B cell (primary cell): ENCODE measurements around the gene ZDHHC12. TPM values are rescaled to one million over a fixed set of nuclear protein-coding genes. Genes with fewer than 3 reads are reported as not detected.
"Not testable (repeated sequence)": the region's sequence is repeated elsewhere in the genome, so short reads cannot be mapped to it uniquely, and the experiment has no call there.

Experiments used
- ATAC-seq: fragments of 200-7000 bp; cut with Tn5 transposase; one replicate; pipeline ENCODE4 v1.10.0; 2021; ENCODE audit warnings: low read depth, mild to moderate bottlenecking, moderate number of reproducible peaks, moderate library complexity
- CTCF ChIA-PET: fragments of 350-600 bp; sonication (Branson Sonifier 250); formaldehyde crosslinking; loops from one replicate; lab custom pipeline; 2021; ENCODE audit warnings: antibody characterized with exemption, inconsistent platforms; lab: Charles Lee
- POLR2A ChIA-PET: fragments of 350-600 bp; sonication (Branson Sonifier 250); formaldehyde crosslinking; loops from one replicate; lab custom pipeline; 2021; ENCODE audit warnings: antibody characterized with exemption; lab: Charles Lee
- DNase-seq: peaks from one replicate; pipeline ENCODE4 v3.0.0; 2013
- H2AFZ ChIP-seq: 2 replicates; pipeline ENCODE4 v1.6.1; 2012; ENCODE audit warnings: mild to moderate bottlenecking, low read depth, low read length; ENCODE audit not compliant: insufficient read depth, poor library complexity, severe bottlenecking
- H3K27ac ChIP-seq, 2 donors: 1 replicate in 1 of 2; 2 replicates in 1 of 2; pipeline ENCODE4 v1.5.1; 2012 to 2013; ENCODE audit warnings: low read length in 2 of 2, mild to moderate bottlenecking in 2 of 2, moderate library complexity in 1 of 2
- H3K27me3 ChIP-seq, 4 experiments: fragments of 200-600 bp in 1 of 4; sonication (generic) in 1 of 4; replicated peaks in 1 of 4; 1 replicate in 2 of 4; 2 replicates in 2 of 4; pipeline versions ENCODE4 v1.6.1 to v1.7.0; 2013 to 2016; ENCODE audit warnings: low read length in 3 of 4, mild to moderate bottlenecking in 2 of 4, mixed read lengths in 1 of 4, moderate library complexity in 1 of 4; ENCODE audit not compliant: insufficient read depth in 4 of 4, control insufficient read depth in 3 of 4; ENCODE audit errors: control extremely low read depth in 1 of 4
- H3K36me3 ChIP-seq, 2 experiments: replicated peaks in 1 of 2; 1 replicate in 1 of 2; 2 replicates in 1 of 2; pipeline versions ENCODE4 v1.6.1 to v1.7.1; 2013; ENCODE audit warnings: low read length in 1 of 2; ENCODE audit not compliant: insufficient read depth in 2 of 2, control insufficient read depth in 1 of 2; ENCODE audit errors: control extremely low read depth in 1 of 2, extremely low read depth in 1 of 2
- H3K4me1 ChIP-seq, 2 donors: fragments of 200-600 bp in 1 of 2; sonication (generic) in 1 of 2; 1 replicate in 1 of 2; 2 replicates in 1 of 2; pipeline versions ENCODE4 v1.5.1 to v1.6.1; 2013 to 2017; ENCODE audit warnings: low read length in 2 of 2; ENCODE audit not compliant: control insufficient read depth in 2 of 2, insufficient read depth in 2 of 2
- H3K4me2 ChIP-seq: replicated peaks from 2 replicates; pipeline ENCODE3; 2012; ENCODE audit warnings: mild to moderate bottlenecking, low read depth, low read length; ENCODE audit not compliant: poor library complexity, severe bottlenecking
- H3K4me3 ChIP-seq, 5 experiments: fragments of 200-600 bp in 1 of 5; sonication (generic) in 1 of 5; 1 replicate in 3 of 5; 2 replicates in 2 of 5; pipeline versions ENCODE4 v1.5.1 to v1.7.0; 2011 to 2016; ENCODE audit warnings: low read length in 4 of 5, mild to moderate bottlenecking in 4 of 5, low read depth in 2 of 5, control low read depth in 1 of 5, moderate library complexity in 1 of 5; ENCODE audit not compliant: insufficient read depth in 1 of 5; ENCODE audit errors: control extremely low read depth in 1 of 5, extremely low read depth in 1 of 5
- H3K79me2 ChIP-seq: fragments of 200-600 bp; sonication (generic); one replicate; pipeline ENCODE4 v1.6.0; 2016; ENCODE audit warnings: low read length; ENCODE audit not compliant: control insufficient read depth, insufficient read depth
- H3K9ac ChIP-seq: fragments of 200-600 bp; sonication (generic); 2 replicates; pipeline ENCODE4 v1.6.1; 2017; ENCODE audit warnings: mild to moderate bottlenecking, low read length, moderate library complexity
- H3K9me3 ChIP-seq, 3 donors: one replicate each; pipeline versions ENCODE4 v1.6.1 to v1.7.1; 2013; ENCODE audit warnings: low read length in 2 of 3; ENCODE audit not compliant: control insufficient read depth in 2 of 3, insufficient read depth in 1 of 3; ENCODE audit errors: control extremely low read depth in 1 of 3
- H4K20me1 ChIP-seq: 2 replicates; pipeline ENCODE4 v1.6.0; 2012; ENCODE audit warnings: mild to moderate bottlenecking, low read length; ENCODE audit not compliant: insufficient read depth, control insufficient read depth, poor library complexity, severe bottlenecking
- H3K27ac Mint-ChIP-seq: one replicate; pipeline ENCODE4 v1.8.0; 2021; ENCODE audit warnings: mixed read lengths
- H3K27me3 Mint-ChIP-seq: one replicate; pipeline ENCODE4 v1.8.0; 2021; ENCODE audit warnings: mixed read lengths
- H3K4me1 Mint-ChIP-seq: one replicate; pipeline ENCODE4 v1.8.0; 2021; ENCODE audit warnings: mixed read lengths
- H3K4me3 Mint-ChIP-seq: one replicate; pipeline ENCODE4 v1.8.0; 2021; ENCODE audit warnings: mixed read lengths
- H3K9me3 Mint-ChIP-seq: one replicate; pipeline ENCODE4 v1.8.0; 2022; ENCODE audit warnings: mixed read lengths; ENCODE audit not compliant: insufficient read depth
- EZH2 ChIP-seq: IDR thresholded peaks from 2 replicates; pipeline ENCODE4 v1.6.1; 2012; ENCODE audit warnings: borderline replicate concordance, low read depth, mild to moderate bottlenecking, moderate library complexity, low read length; ENCODE audit not compliant: insufficient read depth, poor library complexity, severe bottlenecking
- WGBS: methylation state at CpG from one replicate; pipeline ENCODE4 v1.1.5; 2013; ENCODE audit warnings: missing lambda C conversion rate; ENCODE audit not compliant: insufficient coverage; 5-methylcytosine and 5-hydroxymethylcytosine counted together
- intact Hi-C: fragments of 100-400 bp; cut with micrococcal nuclease; formaldehyde crosslinking; loops from one replicate; pipeline ENCODE4 v1.10.0; 2022
- polyA plus RNA-seq: library from polyadenylated mRNA; depleted of rRNA; stranded (reverse); fragments of >200 nt; gene quantifications from 2 replicates; pipeline ENCODE4 v1.2.3, GENCODE V29; 2012
- total RNA-seq, 2 donors: library from RNA; stranded (reverse); fragments of 120-200 nt in 1 of 2; gene quantifications; 1 replicate in 1 of 2; 2 replicates in 1 of 2; pipeline versions ENCODE4 v1.2.3 to v1.2.4, GENCODE V29; 2013 to 2022
- TF ChIP-seq, protein P1 (sequence below): fragments of 200-600 bp; IDR thresholded peaks from one replicate; pipeline ENCODE4 v1.8.0; 2022; ENCODE audit warnings: antibody characterized with exemption, mild to moderate bottlenecking

Gene ZDHHC12
- total and polyA plus RNA-seq, 2 donors (not counting 1 experiment from before 2014, with no cell fraction given): 28.5 to 47.0 TPM

- intact Hi-C loops: loop anchor here (5.0 kb wide), 1 partner anchor 44 kb away; the partner anchor contains the start of gene DYNC2I2
- H3K9me3 Mint-ChIP-seq: no peaks in the 10 kb centered on the region
- POLR2A ChIA-PET: interaction anchor here (0.9 kb wide), 1 partner anchor 11 kb away, joined by 5 read pairs; no protein-coding TSS in a partner anchor
- TF ChIP-seq EZH2: no peak
- TF ChIP-seq, protein P1, sequence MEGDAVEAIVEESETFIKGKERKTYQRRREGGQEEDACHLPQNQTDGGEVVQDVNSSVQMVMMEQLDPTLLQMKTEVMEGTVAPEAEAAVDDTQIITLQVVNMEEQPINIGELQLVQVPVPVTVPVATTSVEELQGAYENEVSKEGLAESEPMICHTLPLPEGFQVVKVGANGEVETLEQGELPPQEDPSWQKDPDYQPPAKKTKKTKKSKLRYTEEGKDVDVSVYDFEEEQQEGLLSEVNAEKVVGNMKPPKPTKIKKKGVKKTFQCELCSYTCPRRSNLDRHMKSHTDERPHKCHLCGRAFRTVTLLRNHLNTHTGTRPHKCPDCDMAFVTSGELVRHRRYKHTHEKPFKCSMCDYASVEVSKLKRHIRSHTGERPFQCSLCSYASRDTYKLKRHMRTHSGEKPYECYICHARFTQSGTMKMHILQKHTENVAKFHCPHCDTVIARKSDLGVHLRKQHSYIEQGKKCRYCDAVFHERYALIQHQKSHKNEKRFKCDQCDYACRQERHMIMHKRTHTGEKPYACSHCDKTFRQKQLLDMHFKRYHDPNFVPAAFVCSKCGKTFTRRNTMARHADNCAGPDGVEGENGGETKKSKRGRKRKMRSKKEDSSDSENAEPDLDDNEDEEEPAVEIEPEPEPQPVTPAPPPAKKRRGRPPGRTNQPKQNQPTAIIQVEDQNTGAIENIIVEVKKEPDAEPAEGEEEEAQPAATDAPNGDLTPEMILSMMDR: no peak
- H3K4me1 ChIP-seq: peaks cover 9 to 17% of the 10 kb centered on the region in 2 donors
- peak overlapping the region; percentile 61 for H3K4me3 Mint-ChIP-seq
- no peak for ATAC-seq
- H3K27me3 Mint-ChIP-seq: no peaks in the 10 kb centered on the region
- 84% methylated on average over 7 of the region's 10 CpGs for WGBS
- no peaks in the 10 kb centered on the region for H3K9me3 ChIP-seq
- CTCF ChIA-PET: interaction anchor here (0.8 to 1.4 kb wide), 6 partner anchors 9 to 46 kb away, joined by 3 to 13 read pairs (median 5); partner anchors contain the start of gene ZDHHC12
- no peak for DNase-seq
- peaks cover 1 to 6% of the 10 kb centered on the region in 2 experiments for H3K36me3 ChIP-seq
- no peak overlapping the region for H2AFZ ChIP-seq
- H4K20me1 ChIP-seq: no peaks in the 10 kb centered on the region
- H3K27me3 ChIP-seq: no peaks in the 10 kb centered on the region
- no peak overlapping the region for H3K4me2 ChIP-seq
- no peak overlapping the region for H3K27ac ChIP-seq
- H3K79me2 ChIP-seq: no peaks in the 10 kb centered on the region
- H3K9ac ChIP-seq: no peak overlapping the region
- H3K4me3 ChIP-seq: no peak overlapping the region
- H3K27ac Mint-ChIP-seq: no peak overlapping the region
- H3K4me1 Mint-ChIP-seq: peaks cover 10% of the 10 kb centered on the region
These were observed 22.6 kb downstream of the ZDHHC12 start for GRCh38 chr9:128701227-128701854.

- H4K20me1 ChIP-seq, H3K9ac ChIP-seq, ATAC-seq, DNase-seq, H3K27ac ChIP-seq, H3K4me3 ChIP-seq, H3K4me1 Mint-ChIP-seq, H3K9me3 Mint-ChIP-seq, intact Hi-C loops, H3K4me3 Mint-ChIP-seq, H3K27ac Mint-ChIP-seq, H3K27me3 Mint-ChIP-seq, H3K9me3 ChIP-seq, H3K27me3 ChIP-seq, H3K4me2 ChIP-seq, H3K79me2 ChIP-seq, H2AFZ ChIP-seq: not testable (repeated sequence)
- Histone ChIP-seq H3K36me3 (peaks cover 3 to 17% of the 10 kb centered on the region in 2 experiments), H3K4me1 (peaks cover 9 to 17% of the 10 kb centered on the region in 2 donors)
- ChIA-PET POLR2A (interaction anchor here (0.9 to 1.8 kb wide), 3 partner anchors 9 to 1856 kb away, joined by 3 to 6 read pairs (median 3); partner anchors contain the start of genes DOLK and NUP188), CTCF (interaction anchor here (1.3 to 1.5 kb wide), 2 partner anchors 8 to 19 kb away, joined by 3 to 5 read pairs; no protein-coding TSS in a partner anchor)
- whole genome bisulfite sequencing: 95% methylated on average over 10 of the region's 30 CpGs
These were observed 24.7 kb downstream of the ZDHHC12 start for GRCh38 chr9:128699096-128699795.
